Testis (tissue), 2 donors: ENCODE data around the gene CENPM.

Experiments used
- POLR2A ChIP-seq: fragments of 450-650 bp; IDR thresholded peaks from one replicate; pipeline ENCODE4 v1.6.1; 2017; ENCODE audit warnings: antibody characterized with exemption, mild to moderate bottlenecking, moderate library complexity
- TF ChIP-seq, protein P1 (sequence below), 3 experiments: fragments of 450-650 bp in 2 of 3; fragments of 200-600 bp in 1 of 3; sonication (generic) in 1 of 3; IDR thresholded peaks; one replicate each; pipeline ENCODE4 v1.5.1; 2016 to 2019; ENCODE audit warnings: antibody characterized with exemption in 3 of 3, mild to moderate bottlenecking in 2 of 3, moderate library complexity in 1 of 3

DNA sequence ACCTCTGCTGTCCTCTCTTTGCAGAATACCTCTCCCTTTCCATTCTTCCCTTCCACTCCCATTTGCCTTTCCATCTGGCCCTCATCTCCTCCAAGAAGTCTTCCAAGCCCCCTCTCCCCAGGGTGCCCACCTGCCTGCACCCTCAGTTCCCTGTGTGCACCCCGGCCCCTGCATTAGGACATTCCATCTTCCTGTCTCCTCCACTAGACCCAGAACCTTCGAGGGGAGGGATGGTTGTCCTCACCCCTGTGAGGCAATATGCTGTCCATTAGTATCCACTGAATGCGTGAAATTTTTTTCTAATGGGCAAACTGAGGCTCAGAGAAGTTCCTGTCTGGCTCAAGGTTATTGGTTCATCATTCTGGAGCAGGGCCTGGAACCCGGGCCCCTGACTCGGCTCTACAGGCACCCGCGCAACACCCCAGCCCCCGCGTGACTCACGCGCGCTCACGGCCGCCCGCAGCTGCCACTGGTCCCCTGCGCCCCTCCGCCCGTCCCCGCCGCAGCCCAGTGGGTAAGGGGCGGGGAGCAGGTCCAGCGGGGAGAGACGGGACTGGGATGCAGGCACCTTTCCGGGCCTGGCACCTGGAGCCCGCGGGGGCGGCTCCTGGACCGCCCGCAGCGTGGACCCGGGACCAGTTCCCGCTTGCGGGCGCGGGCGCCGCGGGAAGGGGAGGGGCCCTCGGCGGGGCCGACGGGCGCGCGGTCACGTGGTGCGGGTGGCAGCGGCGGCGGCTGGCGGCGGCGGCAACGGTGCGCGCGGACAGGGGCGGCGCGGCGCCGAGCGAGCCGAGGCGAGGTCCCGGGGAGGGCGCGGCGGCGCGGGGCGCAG lies 29.3 kb upstream of the CENPM start:
- TF ChIP-seq, protein P1, sequence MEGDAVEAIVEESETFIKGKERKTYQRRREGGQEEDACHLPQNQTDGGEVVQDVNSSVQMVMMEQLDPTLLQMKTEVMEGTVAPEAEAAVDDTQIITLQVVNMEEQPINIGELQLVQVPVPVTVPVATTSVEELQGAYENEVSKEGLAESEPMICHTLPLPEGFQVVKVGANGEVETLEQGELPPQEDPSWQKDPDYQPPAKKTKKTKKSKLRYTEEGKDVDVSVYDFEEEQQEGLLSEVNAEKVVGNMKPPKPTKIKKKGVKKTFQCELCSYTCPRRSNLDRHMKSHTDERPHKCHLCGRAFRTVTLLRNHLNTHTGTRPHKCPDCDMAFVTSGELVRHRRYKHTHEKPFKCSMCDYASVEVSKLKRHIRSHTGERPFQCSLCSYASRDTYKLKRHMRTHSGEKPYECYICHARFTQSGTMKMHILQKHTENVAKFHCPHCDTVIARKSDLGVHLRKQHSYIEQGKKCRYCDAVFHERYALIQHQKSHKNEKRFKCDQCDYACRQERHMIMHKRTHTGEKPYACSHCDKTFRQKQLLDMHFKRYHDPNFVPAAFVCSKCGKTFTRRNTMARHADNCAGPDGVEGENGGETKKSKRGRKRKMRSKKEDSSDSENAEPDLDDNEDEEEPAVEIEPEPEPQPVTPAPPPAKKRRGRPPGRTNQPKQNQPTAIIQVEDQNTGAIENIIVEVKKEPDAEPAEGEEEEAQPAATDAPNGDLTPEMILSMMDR (IDR thresholded peaks at IDR 0.05), result no peak
- no peak for TF ChIP-seq POLR2A
